K562 (cell line): Measurements from ENCODE around the gene TNFRSF6B. TPM values are rescaled to one million over a fixed set of nuclear protein-coding genes. Genes with fewer than 3 reads are reported as not detected.

Experiments
- ATAC-seq: fragments of 200-7000 bp; cut with Tn5 transposase; 3 replicates; pipeline ENCODE4 v1.9.1; 2020; ENCODE audit warnings: moderate library complexity
- BruUV-seq: library from RNA; stranded (reverse); fragments of 400-500 nt; replicated peaks from 2 replicates; lab custom pipeline; 2021; lab: Mats Ljungman, UMichigan
- CTCF ChIA-PET: fragments of 300-600 bp; formaldehyde crosslinking; extraction: SDS; loops from one replicate; lab custom pipeline; 2021; ENCODE audit warnings: low intra/inter-chr PET ratio; lab: Yijun Ruan, JAX
- POLR2A ChIA-PET: fragments of 300-600, 350-650 bp; sonication (Branson Sonifier 250); formaldehyde crosslinking; extraction: SDS; loops from one replicate; lab custom pipeline; 2021; ENCODE audit warnings: antibody characterized with exemption, inconsistent platforms; lab: Yijun Ruan, JAX
- DNase-seq, 4 experiments: peaks; one replicate each; pipeline versions ENCODE4 v3.0.0 to v3.0.0-alpha.2; 2011 to 2018; ENCODE audit warnings: low spot score in 3 of 4, mixed read lengths in 3 of 4; ENCODE audit errors: extremely low read depth in 1 of 4
- FAIRE-seq: peaks from 2 replicates; lab custom pipeline; 2011; peaks lifted over from hg19 to GRCh38; lab: Jason Lieb, UNC
- H2AFZ ChIP-seq: 2 replicates; pipeline ENCODE4 v1.6.0; 2011; ENCODE audit warnings: low read depth, low read length, control low read depth, inconsistent platforms
- H3K27ac ChIP-seq: fragments of 200-600 bp; 3 replicates; pipeline ENCODE4 v1.8.0; 2011; ENCODE audit warnings: low read depth, mild to moderate bottlenecking, control low read depth, inconsistent platforms, low read length, moderate library complexity, mixed read lengths; ENCODE audit errors: extremely low read depth
- H3K27me3 ChIP-seq, 2 experiments: fragments of 300-600 bp in 1 of 2; 2 replicates in 1 of 2; 3 replicates in 1 of 2; pipeline versions ENCODE4 v1.6.0 to v1.8.0; 2011; ENCODE audit warnings: inconsistent platforms in 2 of 2, low read length in 2 of 2, mild to moderate bottlenecking in 1 of 2, mixed read lengths in 1 of 2, moderate library complexity in 1 of 2; ENCODE audit not compliant: control insufficient read depth in 2 of 2, insufficient read depth in 2 of 2
- H3K36me3 ChIP-seq: fragments of 300-600 bp; 3 replicates; pipeline ENCODE4 v1.8.0; 2011; ENCODE audit warnings: mild to moderate bottlenecking, low read length, inconsistent platforms; ENCODE audit not compliant: control insufficient read depth, insufficient read depth
- H3K4me1 ChIP-seq, 2 experiments: fragments of 200-600 bp in 1 of 2; replicated peaks in 1 of 2; 2 replicates in 1 of 2; 3 replicates in 1 of 2; pipeline versions ENCODE4 v1.5.1 to v1.8.0; 2011; ENCODE audit warnings: inconsistent platforms in 2 of 2, low read length in 2 of 2, mild to moderate bottlenecking in 1 of 2, mixed read lengths in 1 of 2, moderate library complexity in 1 of 2; ENCODE audit not compliant: control insufficient read depth in 2 of 2, insufficient read depth in 2 of 2
- H3K4me2 ChIP-seq: 2 replicates; pipeline ENCODE4 v1.6.1; 2011; ENCODE audit warnings: low read length, control low read depth, inconsistent platforms, mixed read lengths; ENCODE audit not compliant: insufficient read depth
- H3K4me3 ChIP-seq: fragments of 200-600 bp; sonication (generic), shearing (Covaris generic); 2 replicates; pipeline ENCODE4 v1.5.1; 2016; ENCODE audit warnings: control low read depth, inconsistent platforms
- H3K79me2 ChIP-seq: fragments of 200-600 bp; 3 replicates; pipeline ENCODE4 v1.8.0; 2011; ENCODE audit warnings: low read length, inconsistent platforms; ENCODE audit not compliant: control insufficient read depth, insufficient read depth
- H3K9ac ChIP-seq, 2 experiments: 2 replicates each; pipeline versions ENCODE4 v1.6.0 to v1.6.1; 2011; ENCODE audit warnings: low read depth in 2 of 2, low read length in 2 of 2, control low read depth in 1 of 2, inconsistent platforms in 1 of 2, mild to moderate bottlenecking in 1 of 2, mixed read lengths in 1 of 2; ENCODE audit not compliant: insufficient read depth in 1 of 2
- H3K9me1 ChIP-seq: one replicate; pipeline ENCODE4 v1.6.0; 2011; ENCODE audit warnings: inconsistent platforms, mild to moderate bottlenecking, low read length, moderate library complexity; ENCODE audit not compliant: control insufficient read depth, insufficient read depth
- H3K9me3 ChIP-seq: replicated peaks from 2 replicates; pipeline ENCODE4 v1.5.1; 2011; ENCODE audit warnings: low read depth, low read length, inconsistent platforms; ENCODE audit not compliant: control insufficient read depth, insufficient read depth
- H4K20me1 ChIP-seq: replicated peaks from 2 replicates; pipeline ENCODE4 v1.6.1; 2011; ENCODE audit warnings: low read length, inconsistent platforms, mixed read lengths; ENCODE audit not compliant: control insufficient read depth, insufficient read depth
- MEF2D ChIP-seq: conservative IDR thresholded peaks from 2 replicates; pipeline ENCODE4 v1.6.1; 2016; ENCODE audit warnings: low read depth, missing genetic modification characterization, missing compliant biosample characterization
- RBFOX2 ChIP-seq: fragments of 200-400 bp; formaldehyde crosslinking; IDR thresholded peaks from 2 replicates; pipeline ENCODE4 v1.6.1; 2017; ENCODE audit warnings: low read depth, mild to moderate bottlenecking, low read length, moderate library complexity
- SETDB1 ChIP-seq: IDR thresholded peaks from one replicate; pipeline ENCODE4 v1.6.1; 2012; ENCODE audit warnings: low read length, control low read depth, inconsistent platforms
- TSC22D4 ChIP-seq: fragments of 450-650 bp; IDR thresholded peaks from 2 replicates; pipeline ENCODE4 v1.6.1; 2016; ENCODE audit warnings: missing genetic modification characterization, missing biosample characterization, control low read depth
- ZBTB7A ChIP-seq: IDR thresholded peaks from 2 replicates; pipeline ENCODE4 v1.6.1; 2011; ENCODE audit warnings: low read depth, mild to moderate bottlenecking, low read length, moderate library complexity, borderline replicate concordance; ENCODE audit not compliant: control insufficient read depth
- WGBS: fragments of 100-300 bp; shearing (Covaris generic); methylation state at CpG from one replicate; pipeline ENCODE4 v1.1.6; 2016; ENCODE audit warnings: low coverage, mixed read lengths; ENCODE audit not compliant: insufficient coverage; ENCODE audit errors: missing lambda C conversion rate; 5-methylcytosine and 5-hydroxymethylcytosine counted together
- in situ Hi-C: fragments of 300-500 bp; cut with MboI; formaldehyde crosslinking; loops from 4 replicates; pipeline ENCODE4 v1.15.0; 2018; ENCODE audit warnings: inconsistent platforms, mixed read lengths
- intact Hi-C: fragments of 100-400 bp; cut with micrococcal nuclease; formaldehyde crosslinking; loops from 2 replicates; pipeline ENCODE4 v1.14.2; 2022
- polyA plus RNA-seq, 8 experiments: library from polyadenylated mRNA; depleted of rRNA in 4 of 8; stranded (reverse) in 5 of 8; unstranded in 3 of 8; fragments of >200 nt; fragmentation: Nextera tagmentation in 2 of 8; fragmentation: Illumina TruSeq in 1 of 8; extraction: Ambion mirVana in 2 of 8; extraction: Trizol in 1 of 8; gene quantifications; 2 replicates each; pipeline versions ENCODE4 v1.2.1 to v1.2.3, GENCODE V29; 2011 to 2014; ENCODE audit warnings: inconsistent platforms in 1 of 8, missing spikeins in 1 of 8
- total RNA-seq, 7 experiments: library from RNA; depleted of rRNA in 6 of 7; stranded (reverse); fragments of >200 nt in 6 of 7; fragmentation: Illumina TruSeq in 2 of 7; extraction: Trizol in 2 of 7; gene quantifications; 2 replicates each; pipeline versions ENCODE4 v1.2.1 to v1.2.3, GENCODE V29; 2011 to 2021; ENCODE audit warnings: low replicate concordance in 1 of 7

Gene TNFRSF6B
- total and polyA plus RNA-seq, 9 of the 15 experiments (the other 6 are each of a cell fraction or from before 2014, with no cell fraction given): 0.10 to 3.5 (median 0.32) TPM; not detected in 6

DNA sequence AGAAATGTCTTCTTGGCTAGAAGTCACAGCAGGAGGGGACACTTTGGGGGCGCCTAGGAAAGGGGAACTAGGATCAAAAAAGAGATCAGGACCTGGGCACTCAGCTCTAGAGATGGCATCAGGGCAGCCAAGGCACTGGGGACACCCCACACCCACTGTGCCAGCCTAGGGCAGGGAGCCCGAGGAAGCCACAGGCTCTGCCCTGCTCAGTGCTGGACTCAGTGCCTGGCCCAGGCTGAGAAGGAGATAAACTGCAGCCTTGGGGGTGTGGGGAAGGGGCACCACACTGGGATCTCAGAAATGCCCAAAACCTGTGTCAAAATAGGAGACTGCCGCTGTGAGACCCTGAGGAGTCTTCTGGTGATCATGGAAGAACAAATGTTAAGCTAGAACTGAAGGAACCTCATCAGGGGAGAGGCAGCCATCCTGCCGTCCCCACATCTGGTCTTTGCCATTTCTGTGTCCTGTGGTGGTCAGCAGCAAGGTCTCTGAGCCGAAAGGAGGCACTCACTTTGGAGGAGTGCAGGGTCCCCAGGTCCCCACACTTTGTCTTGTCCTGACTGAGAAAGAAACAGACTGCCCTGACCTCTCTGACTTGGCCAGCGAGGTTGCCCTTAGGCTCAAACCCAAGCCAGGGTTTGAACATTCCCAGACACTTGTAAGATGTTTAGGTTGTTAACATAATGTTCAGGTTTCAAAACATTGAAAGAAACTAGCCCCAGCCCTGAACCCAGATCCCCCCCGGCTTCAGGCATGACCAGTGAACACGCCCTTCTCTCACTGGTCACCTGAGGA lies 9.0 kb downstream of the TNFRSF6B start:
- Histone ChIP-seq H3K9ac (peak overlapping the region in 1 of 2 experiments; percentile 60; a peak in 1 of 4 replicates), H3K4me1 (peaks cover 13 to 79% of the 10 kb centered on the region in 2 experiments), H3K27ac (no peak overlapping the region)

More for the DNA sequence above, 9.0 kb downstream of the TNFRSF6B start:
- Histone ChIP-seq H3K9me1 (no peaks in the 10 kb centered on the region), H3K4me3 (no peak overlapping the region), H3K9me3 (no peaks in the 10 kb centered on the region), H3K36me3 (peaks cover 52% of the 10 kb centered on the region), H2AFZ (no peak overlapping the region), H3K4me2 (no peak overlapping the region), H3K79me2 (peaks cover 49% of the 10 kb centered on the region), H3K27me3 (no peaks in the 10 kb centered on the region), H4K20me1 (peaks cover 22% of the 10 kb centered on the region)
- in situ Hi-C loops (loop anchor here (5.0 kb wide), 1 partner anchor 157 kb away; the partner anchor contains the start of gene ABHD16B), intact Hi-C loops (loop anchor here (2.0 to 10.0 kb wide), 5 partner anchors 79 to 252 kb away; partner anchors contain the start of genes PTK6, TPD52L2 and UCKL1)
- DNase-seq (peak in 2 of 4 experiments; percentile 3 to 5), ATAC-seq (no peak), FAIRE-seq (no peak)
- ChIA-PET POLR2A (interaction anchor here (0.5 to 4.0 kb wide), 2 partner anchors 160 to 183 kb away, joined by 3 to 23 read pairs; partner anchors contain the start of gene TPD52L2), CTCF (interaction anchor here (0.6 to 2.6 kb wide), 2 partner anchors 159 to 165 kb away, joined by 4 to 18 read pairs; partner anchors contain the start of gene TPD52L2)
- BruUV-seq: no TSS peak
- 92% methylated on average over 8 of the region's 8 CpGs for WGBS
- TF ChIP-seq RBFOX2 (0 out of 2 replicates have a peak, but pooled peaks have one; percentile 6), ZBTB7A (no peak), TSC22D4 (no peak), SETDB1 (no peak), MEF2D (no peak)
